ENCODE data around the gene CYP1A2. TPM values are rescaled to one million over a fixed set of nuclear protein-coding genes. Genes with fewer than 3 reads are reported as not detected.
"Not testable (repeated sequence)": the region's sequence is repeated elsewhere in the genome, so short reads cannot be mapped to it uniquely, and the experiment has no call there.

Gene CYP1A2
- total and polyA plus RNA-seq, 4 donors: 0.05 to 0.57 (median 0.17) TPM; not detected in 1

DNA sequence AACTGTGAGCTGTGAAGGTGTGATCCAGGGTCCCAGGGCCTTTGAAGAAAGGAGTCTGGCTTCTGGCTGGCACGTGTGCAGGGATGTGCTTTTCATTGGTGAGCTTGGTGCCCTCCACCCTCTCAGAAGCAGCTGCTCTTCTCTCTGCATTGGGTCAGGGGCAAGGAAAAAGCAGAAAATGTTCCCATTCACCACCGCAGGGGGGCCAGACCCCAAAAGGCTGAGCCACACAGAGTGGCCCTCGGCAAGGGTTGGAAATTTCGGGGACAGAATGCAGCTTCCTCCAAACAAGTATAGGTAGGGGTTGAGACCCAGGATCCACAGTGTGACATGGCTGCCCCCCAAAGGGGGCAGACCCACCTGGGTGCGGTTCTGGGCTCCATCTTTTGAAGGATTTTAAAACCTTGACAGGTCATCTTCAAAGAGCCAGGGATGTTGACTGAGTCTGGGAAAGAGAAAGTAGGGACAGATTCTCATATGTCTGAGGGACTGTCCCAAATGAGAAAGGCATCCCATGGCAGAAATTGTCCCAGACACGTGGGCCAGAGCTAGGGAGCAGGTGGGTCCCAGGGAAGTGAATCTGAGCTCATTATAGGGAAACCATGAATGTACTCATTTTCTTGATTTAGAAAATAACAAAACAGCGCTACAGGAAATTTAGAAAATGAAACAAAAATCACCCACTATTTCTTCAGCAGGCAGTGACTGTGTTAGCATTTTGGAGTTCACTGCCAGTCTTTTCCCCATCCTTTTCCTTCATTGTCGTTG, 36.0 kb downstream of the CYP1A2 start:
- no peaks in the 10 kb centered on the region for H3K27me3 ChIP-seq (ENCODE audit: control insufficient read depth in 3 of 3, insufficient read depth in 3 of 3, low read length in 2 of 3)
- H3K4me1 ChIP-seq (ENCODE audit: control insufficient read depth in 5 of 5, insufficient read depth in 5 of 5, low read length in 5 of 5): peaks cover 21 to 66% (median 38%) of the 10 kb centered on the region in 5 donors
- peak overlapping the region in 1 of 2 donors; percentile 74 for H3K27ac ChIP-seq (ENCODE audit: low read depth in 1 of 2, low read length in 1 of 2)
- H3K9me3 ChIP-seq (ENCODE audit: control insufficient read depth in 4 of 4, insufficient read depth in 3 of 4, low read length in 3 of 4): no peaks in the 10 kb centered on the region
- no peak for ATAC-seq (ENCODE audit: insufficient read depth, low FRiP score)
- H3K4me3 ChIP-seq: no peak overlapping the region
- no peak for TF ChIP-seq CTCF (IDR thresholded peaks at IDR 0.05; ENCODE audit: control extremely low read depth, extremely low read depth)
- H3K36me3 ChIP-seq (ENCODE audit: control insufficient read depth in 4 of 4, insufficient read depth in 4 of 4, low read length in 4 of 4): peaks cover 0 to 7% (median 3%) of the 10 kb centered on the region in 4 donors
- H3K9ac ChIP-seq (ENCODE audit: insufficient read depth in 1 of 2, low read length in 2 of 2): no peak overlapping the region
- no peak for DNase-seq
- WGBS, 2 donors: 45 to 58% methylated on average over 8 of the region's 8 CpGs

DNA sequence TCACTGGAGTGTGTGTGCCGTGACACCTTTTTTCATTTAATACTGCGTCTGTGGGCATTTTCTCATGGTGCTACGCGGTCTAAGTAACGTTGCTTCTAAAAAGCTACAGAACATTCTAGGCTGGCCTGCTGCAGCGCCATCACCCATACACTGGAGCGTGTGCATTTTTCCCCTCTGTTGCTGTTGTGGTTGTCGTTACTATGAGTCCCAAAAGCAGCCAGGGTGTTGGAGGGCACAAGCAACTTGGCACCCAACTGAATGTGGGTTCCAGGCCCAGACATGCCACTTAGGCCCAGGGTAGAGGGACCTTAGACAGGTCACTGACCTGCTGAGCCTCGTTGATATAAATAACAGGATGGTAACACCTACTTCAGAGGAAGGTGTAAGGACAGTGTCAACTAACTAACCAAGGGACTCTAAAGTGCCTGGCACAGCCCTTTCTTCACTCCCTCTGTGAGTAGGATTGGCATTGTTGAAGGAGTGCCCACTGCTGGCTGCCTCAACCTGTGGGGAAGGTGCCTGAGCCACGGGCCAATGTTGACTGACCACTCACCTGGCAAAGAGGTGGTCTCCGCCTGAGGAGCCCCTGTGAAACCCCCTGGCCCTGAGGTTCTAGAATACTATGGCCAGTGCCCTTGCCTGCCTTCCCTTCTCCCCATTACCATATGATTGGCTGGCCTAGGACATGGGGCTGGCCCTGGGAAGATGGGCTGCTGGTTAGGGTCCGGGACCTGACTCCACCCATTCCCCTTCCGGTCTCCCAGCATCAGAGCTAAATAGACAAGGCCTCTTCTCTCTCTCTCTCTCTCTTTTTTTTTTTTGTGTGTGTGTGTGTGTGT, 36.8 kb downstream of the CYP1A2 start:
- WGBS, 2 donors: 66 to 72% methylated on average over 13 of the region's 13 CpGs
- DNase-seq: no peak

DNA sequence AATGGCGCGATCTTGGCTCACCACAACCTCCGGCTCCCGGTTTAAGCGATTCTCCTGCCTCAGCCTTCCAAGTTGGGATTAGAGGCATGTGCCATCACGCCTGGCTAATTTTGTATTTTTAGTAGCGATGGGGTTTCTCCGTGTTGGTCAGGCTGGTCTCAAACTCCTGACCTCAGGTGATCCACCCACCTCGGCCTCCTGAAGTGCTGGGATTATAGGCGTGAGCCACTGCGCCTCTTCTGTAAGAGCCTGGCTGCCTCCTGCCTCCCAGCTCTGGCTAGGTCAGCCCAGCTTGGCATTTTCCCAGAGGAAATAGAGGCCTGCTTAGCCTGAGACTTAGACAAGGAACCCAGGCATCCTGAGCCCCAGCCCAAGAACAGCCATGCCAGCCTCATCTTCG, 37.4 kb downstream of the CYP1A2 start:
- ATAC-seq (ENCODE audit: insufficient read depth, low FRiP score); H3K9me3 ChIP-seq (ENCODE audit: control insufficient read depth in 4 of 4, insufficient read depth in 3 of 4, low read length in 3 of 4); H3K27me3 ChIP-seq (ENCODE audit: control insufficient read depth in 3 of 3, insufficient read depth in 3 of 3, low read length in 2 of 3); DNase-seq; H3K36me3 ChIP-seq (ENCODE audit: control insufficient read depth in 4 of 4, insufficient read depth in 4 of 4, low read length in 4 of 4); H3K9ac ChIP-seq (ENCODE audit: insufficient read depth in 1 of 2, low read length in 2 of 2); H3K4me3 ChIP-seq: not testable (repeated sequence)
- WGBS, 2 donors: 71 to 75% methylated on average over 12 of the region's 12 CpGs
- peak overlapping the region; percentile 28 to 87 for H3K27ac ChIP-seq (ENCODE audit: low read depth in 1 of 2, low read length in 1 of 2)
- H3K4me1 ChIP-seq (ENCODE audit: control insufficient read depth in 5 of 5, insufficient read depth in 5 of 5, low read length in 5 of 5): peaks cover 20 to 70% (median 42%) of the 10 kb centered on the region in 5 donors

More for the DNA sequence above, 36.8 kb downstream of the CYP1A2 start:
- TF ChIP-seq CTCF (IDR thresholded peaks at IDR 0.05; ENCODE audit: control extremely low read depth, extremely low read depth): no peak
- Histone ChIP-seq H3K36me3 (ENCODE audit: control insufficient read depth in 4 of 4, insufficient read depth in 4 of 4, low read length in 4 of 4) (peaks cover 0 to 7% (median 3%) of the 10 kb centered on the region in 4 donors), H3K4me1 (ENCODE audit: control insufficient read depth in 5 of 5, insufficient read depth in 5 of 5, low read length in 5 of 5) (peaks cover 25 to 70% (median 42%) of the 10 kb centered on the region in 5 donors), H3K27me3 (ENCODE audit: control insufficient read depth in 3 of 3, insufficient read depth in 3 of 3, low read length in 2 of 3) (no peaks in the 10 kb centered on the region), H3K9me3 (ENCODE audit: control insufficient read depth in 4 of 4, insufficient read depth in 3 of 4, low read length in 3 of 4) (no peaks in the 10 kb centered on the region), H3K9ac (ENCODE audit: insufficient read depth in 1 of 2, low read length in 2 of 2) (no peak overlapping the region), H3K27ac (ENCODE audit: low read depth in 1 of 2, low read length in 1 of 2) (peak overlapping the region in 1 of 2 donors; percentile 74), H3K4me3 (no peak overlapping the region)
- ATAC-seq (ENCODE audit: insufficient read depth, low FRiP score): no peak
